GM18519 (cell line): ENCODE measurements around the gene KPNA5.

Experiments
- ATAC-seq: cut with Tn5 transposase; IDR thresholded peaks from one replicate; pipeline ENCODE4 v1.9.1; 2021; ENCODE audit warnings: mild to moderate bottlenecking, moderate library complexity; ENCODE audit not compliant: unreplicated experiment, low FRiP score

KPNA5 gene

DNA sequence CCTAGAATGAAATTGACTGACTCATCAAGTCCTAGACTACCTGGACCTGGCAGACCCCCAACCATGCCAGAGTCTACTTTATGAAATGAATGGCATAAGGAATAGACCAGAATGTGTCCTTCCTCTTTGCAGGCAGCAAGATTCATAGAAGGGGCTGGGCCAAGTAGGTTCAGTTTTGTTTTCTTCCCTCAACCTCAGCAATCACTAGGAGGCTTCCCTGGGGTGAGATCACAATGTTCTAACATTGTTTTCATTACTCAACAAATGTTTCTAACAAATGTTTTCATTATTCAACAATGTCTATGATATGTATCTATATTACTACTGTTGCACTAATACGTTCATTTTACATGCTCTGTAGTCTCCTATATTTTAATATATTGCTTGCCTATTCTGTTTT is 92.9 kb downstream of the KPNA5 start:
- no peak for ATAC-seq

DNA sequence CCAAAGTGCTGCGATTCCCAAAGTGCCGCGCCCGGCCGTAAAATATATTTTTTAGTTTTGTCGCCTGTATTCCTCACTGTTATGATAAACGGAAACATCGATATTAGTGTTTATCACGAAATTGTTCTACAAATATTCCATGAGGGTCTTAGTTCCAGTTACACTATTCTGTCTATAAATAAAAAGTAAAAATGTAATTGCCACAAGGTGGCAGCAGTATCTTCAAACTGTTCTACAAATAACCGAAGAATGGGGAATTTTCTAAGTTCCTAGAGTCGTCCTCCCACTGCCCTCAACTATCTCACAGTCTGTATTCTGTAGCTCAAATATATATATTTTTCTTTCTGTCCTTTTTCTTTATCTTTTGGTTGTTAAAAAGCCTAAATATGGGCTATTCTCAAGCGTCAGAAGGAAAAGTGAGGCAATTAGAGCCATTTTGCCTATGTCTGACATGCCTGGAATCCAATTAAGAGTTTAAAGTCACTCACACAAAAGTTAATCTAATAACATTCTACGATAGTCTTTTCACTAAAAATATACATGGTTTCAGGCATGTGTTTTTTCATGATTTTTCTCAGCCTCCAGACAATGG is 98.7 kb downstream of the KPNA5 start:
- peak; percentile 81 for ATAC-seq

DNA sequence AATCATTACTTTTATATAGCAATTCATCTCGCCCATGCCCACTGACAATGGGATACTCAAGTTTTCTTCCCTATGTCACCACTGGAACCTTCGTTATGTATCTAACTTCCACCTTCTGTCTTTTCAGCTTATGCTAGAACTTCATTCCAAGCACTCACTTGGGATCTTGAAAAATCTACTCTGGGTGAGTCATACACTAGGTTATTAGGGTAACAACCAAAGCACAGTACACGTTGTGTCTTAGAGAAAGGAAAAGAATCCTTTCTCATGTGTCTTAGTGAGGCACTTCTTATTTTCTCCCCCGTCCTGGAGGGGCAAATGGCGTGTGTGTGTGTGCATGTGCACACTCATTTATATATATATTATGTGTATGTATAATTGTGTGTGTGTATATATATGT is 102.8 kb downstream of the KPNA5 start:
- no peak for ATAC-seq
